Measurements from ENCODE around the gene ANKRD44. TPM values are rescaled to one million over a fixed set of nuclear protein-coding genes. Genes with fewer than 3 reads are reported as not detected.
A peak's percentile ranks its signal among the peaks of the same experiment; 100 is the strongest.
"Not testable (repeated sequence)": the region's sequence is repeated elsewhere in the genome, so short reads cannot be mapped to it uniquely, and the experiment has no call there.

ANKRD44 gene
- total RNA-seq, 2 experiments from 2014 or later, result 188 to 224 TPM

DNA sequence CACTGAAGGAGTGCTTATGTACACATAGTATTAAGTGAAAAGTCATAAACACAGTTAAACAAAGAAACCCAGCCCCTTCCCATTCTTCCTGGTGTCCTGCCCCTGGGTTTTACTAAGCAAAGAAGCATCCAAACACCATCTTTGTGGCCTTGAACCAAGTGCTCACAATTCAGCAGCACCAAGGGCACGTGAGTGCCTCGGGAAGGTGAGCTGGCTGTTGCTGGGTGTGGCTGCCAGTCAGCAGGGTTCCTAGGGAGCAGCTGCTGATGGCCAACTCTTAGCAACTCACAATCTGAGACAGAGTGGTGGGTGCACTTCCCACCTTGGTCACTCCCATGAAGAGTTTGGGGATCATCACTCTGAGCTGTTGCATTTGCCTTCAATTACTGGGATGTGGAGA lies 286.4 kb downstream of the ANKRD44 start:
- H3K4me1 Mint-ChIP-seq (ENCODE audit: low read depth), result peaks cover 8% of the 10 kb centered on the region
- no peaks in the 10 kb centered on the region for H3K9me3 Mint-ChIP-seq (ENCODE audit: insufficient read depth)
- ATAC-seq (no peak), DNase-seq (no peak)
- CTCF ChIA-PET, result interaction anchor here (1.1 kb wide), 1 partner anchor 10 kb away, joined by 4 read pairs; no protein-coding TSS in a partner anchor
- H3K36me3 Mint-ChIP-seq (ENCODE audit: low read depth), result peaks cover 79% of the 10 kb centered on the region
- POLR2A ChIA-PET, result no interaction called here
- H3K4me3 Mint-ChIP-seq, result no peak overlapping the region
- no peaks in the 10 kb centered on the region for H3K27me3 Mint-ChIP-seq (ENCODE audit: low read depth)
- H3K27ac Mint-ChIP-seq, result no peak overlapping the region

DNA sequence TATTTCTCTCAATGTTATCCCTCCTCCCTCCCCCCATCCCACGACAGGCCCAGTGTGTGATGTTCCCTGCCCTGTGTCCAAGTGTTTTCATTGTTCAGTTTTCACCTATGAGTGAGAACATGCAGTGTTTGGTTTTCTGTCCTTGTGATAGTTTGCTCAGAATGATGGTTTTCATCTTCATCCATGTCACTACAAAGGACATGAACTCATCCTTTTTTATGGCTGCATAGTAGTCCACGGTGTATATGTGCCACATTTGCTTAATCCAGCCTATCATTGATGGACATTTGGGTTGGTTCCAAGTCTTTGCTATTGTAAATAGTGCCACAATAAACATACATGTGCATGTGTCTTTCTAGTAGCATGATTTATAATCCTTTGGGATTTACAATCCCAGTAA lies 289.7 kb downstream of the ANKRD44 start:
- H3K4me1 Mint-ChIP-seq (ENCODE audit: low read depth); H3K27ac Mint-ChIP-seq; CTCF ChIA-PET; POLR2A ChIA-PET; H3K4me3 Mint-ChIP-seq; H3K9me3 Mint-ChIP-seq (ENCODE audit: insufficient read depth); ATAC-seq; H3K27me3 Mint-ChIP-seq (ENCODE audit: low read depth); DNase-seq: not testable (repeated sequence)
- peaks cover 70% of the 10 kb centered on the region for H3K36me3 Mint-ChIP-seq (ENCODE audit: low read depth)

DNA sequence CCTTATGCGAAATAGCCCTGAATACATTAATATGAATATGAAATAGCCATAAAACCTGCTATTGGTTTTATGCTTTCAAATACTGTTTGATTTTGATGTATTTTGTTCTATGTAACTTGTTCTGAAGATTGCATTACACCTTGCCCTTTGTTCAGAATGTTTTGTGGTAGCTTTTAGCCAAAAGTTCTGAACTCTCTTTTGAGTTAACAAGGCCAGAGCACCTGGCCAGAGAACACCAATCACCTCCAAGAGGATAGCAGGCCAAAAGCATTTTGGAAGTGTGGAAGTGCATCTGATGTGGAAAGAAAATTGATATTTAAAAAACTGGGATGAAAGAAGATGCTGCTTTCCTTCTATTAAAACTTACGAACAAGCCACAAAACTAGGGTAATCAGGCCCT lies 297.5 kb downstream of the ANKRD44 start:
- no peaks in the 10 kb centered on the region for H3K9me3 Mint-ChIP-seq (ENCODE audit: insufficient read depth)
- no peaks in the 10 kb centered on the region for H3K4me1 Mint-ChIP-seq (ENCODE audit: low read depth)
- H3K4me3 Mint-ChIP-seq, result no peak overlapping the region
- DNase-seq (no peak), ATAC-seq (no peak)
- ChIA-PET POLR2A (interaction anchor here (0.6 kb wide), 1 partner anchor 24 kb away, joined by 6 read pairs; no protein-coding TSS in a partner anchor), CTCF (interaction anchor here (1.5 to 2.4 kb wide), 3 partner anchors 10 to 32 kb away, joined by 3 to 9 read pairs (median 6); no protein-coding TSS in a partner anchor)
- H3K27me3 Mint-ChIP-seq (ENCODE audit: low read depth), result no peaks in the 10 kb centered on the region
- H3K36me3 Mint-ChIP-seq (ENCODE audit: low read depth), result peaks cover 51% of the 10 kb centered on the region
- H3K27ac Mint-ChIP-seq, result no peak overlapping the region

DNA sequence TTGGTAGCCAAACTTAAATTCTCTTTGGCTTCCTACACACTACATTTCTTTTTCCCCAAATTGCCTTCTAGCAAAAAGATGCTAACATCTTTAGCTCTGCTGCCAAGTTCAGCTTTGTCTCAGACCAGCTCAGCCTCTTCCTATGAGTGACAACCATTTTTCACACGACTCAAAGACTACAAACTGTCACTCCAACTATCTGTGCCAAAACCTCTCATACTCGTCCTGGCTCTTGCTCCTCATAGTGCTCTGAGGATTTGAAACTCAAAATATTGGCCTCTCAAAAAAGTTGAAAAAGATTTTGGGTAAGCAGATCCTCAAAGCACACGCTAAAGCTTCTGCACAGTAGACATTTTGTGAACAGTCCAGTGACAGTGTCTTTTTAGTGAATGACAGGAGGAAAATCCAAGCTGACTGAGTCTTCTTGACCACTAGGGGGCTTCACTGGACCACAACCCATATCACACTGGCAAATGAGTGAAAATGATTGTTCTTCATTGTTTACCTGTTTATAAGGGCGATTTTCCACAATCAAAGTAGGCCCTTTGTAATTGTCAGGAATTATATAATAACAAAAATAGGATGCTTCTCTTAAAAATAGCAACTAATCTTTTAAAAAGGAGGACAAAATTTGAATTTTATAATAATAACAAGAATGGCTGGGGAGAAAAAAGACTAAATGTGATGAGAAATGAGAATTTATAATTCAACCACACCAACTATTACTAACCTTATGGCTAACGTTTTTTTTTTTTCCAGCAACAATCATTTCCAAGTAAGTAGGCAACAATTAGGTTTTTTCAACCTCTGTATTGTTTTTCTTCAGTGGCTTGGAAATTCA lies 298.6 kb downstream of the ANKRD44 start:
- peak overlapping the region; percentile 7 for H3K27ac Mint-ChIP-seq
- ChIA-PET CTCF (interaction anchor here (0.8 to 2.4 kb wide), 18 partner anchors 8 to 366 kb away, joined by 3 to 9 read pairs (median 4); no protein-coding TSS in a partner anchor), POLR2A (interaction anchor here (0.6 to 0.9 kb wide), 2 partner anchors 18 to 421 kb away, joined by 3 to 4 read pairs; no protein-coding TSS in a partner anchor)
- H3K4me1 Mint-ChIP-seq (ENCODE audit: low read depth), result no peaks in the 10 kb centered on the region
- H3K27me3 Mint-ChIP-seq (ENCODE audit: low read depth), result no peaks in the 10 kb centered on the region
- H3K4me3 Mint-ChIP-seq, result no peak overlapping the region
- peaks cover 56% of the 10 kb centered on the region for H3K36me3 Mint-ChIP-seq (ENCODE audit: low read depth)
- peak; percentile 65 for ATAC-seq
- DNase-seq, result peak; percentile 48
- H3K9me3 Mint-ChIP-seq (ENCODE audit: insufficient read depth), result no peaks in the 10 kb centered on the region

DNA sequence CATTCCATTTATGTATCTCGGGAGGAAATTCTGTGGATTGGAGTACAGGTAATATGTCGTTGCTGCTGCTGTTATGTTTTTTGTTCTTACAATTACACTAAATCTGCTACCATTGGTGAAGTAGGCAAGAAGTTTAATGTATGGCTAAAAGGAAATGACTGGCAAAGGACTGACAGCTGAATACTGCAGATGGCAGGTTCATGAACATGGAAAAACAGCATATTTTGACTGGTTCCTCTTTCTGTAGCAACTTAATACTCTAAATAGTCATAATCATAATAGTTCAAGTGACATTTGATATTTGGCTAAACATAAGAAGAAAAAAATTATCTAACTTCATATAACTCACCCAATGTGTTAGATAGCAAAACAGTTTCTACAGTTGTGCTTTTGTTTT lies 299.6 kb downstream of the ANKRD44 start:
- H3K27ac Mint-ChIP-seq, result no peak overlapping the region

DNA sequence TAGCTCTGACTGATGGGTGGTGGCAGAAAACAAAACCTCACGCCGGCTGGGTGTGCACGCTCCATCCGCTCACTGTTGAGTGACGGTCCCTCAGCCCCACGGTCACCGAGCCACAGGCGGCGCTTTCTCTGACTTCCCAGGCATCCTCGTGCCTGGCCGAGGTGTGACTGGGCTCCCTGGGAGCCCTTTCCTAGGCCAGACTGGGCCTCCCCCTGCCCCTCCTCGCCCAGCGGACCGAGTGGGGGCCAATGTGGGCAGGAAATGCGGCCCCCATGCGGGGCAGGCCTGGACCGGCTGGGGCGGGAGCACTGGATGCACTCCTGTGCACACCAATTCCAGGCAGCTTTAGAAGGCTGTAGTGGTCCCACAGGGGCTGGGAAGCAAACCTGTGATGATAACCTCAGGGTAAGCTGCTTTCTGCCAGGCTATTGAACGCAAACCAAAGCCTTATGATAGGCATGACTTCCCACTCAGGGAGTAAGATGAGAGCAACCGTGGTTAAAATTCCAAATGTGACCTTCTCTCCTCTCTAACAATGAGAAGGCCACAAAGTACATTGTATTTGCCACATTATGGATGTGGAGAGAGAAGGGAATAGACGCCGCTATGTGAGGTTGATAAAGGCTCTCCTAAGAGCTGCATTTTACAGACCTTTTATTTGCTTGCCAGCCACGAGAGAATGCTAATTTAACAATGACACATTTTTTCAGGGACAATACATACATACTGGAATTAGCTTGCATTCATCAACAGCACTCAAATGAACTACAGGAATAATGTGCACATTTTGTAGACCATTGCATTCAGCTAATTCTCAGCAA lies 300.2 kb downstream of the ANKRD44 start:
- H3K4me3 Mint-ChIP-seq, result no peak overlapping the region
- POLR2A ChIA-PET, result no interaction called here

More for the DNA sequence above, 299.6 kb downstream of the ANKRD44 start:
- CTCF ChIA-PET, result interaction anchor here (0.8 to 2.4 kb wide), 15 partner anchors 8 to 367 kb away, joined by 3 to 9 read pairs (median 5); no protein-coding TSS in a partner anchor
- Mint-ChIP-seq H3K4me1 (ENCODE audit: low read depth) (no peaks in the 10 kb centered on the region), H3K27me3 (ENCODE audit: low read depth) (no peaks in the 10 kb centered on the region), H3K9me3 (ENCODE audit: insufficient read depth) (no peaks in the 10 kb centered on the region), H3K4me3 (no peak overlapping the region), H3K36me3 (ENCODE audit: low read depth) (peaks cover 61% of the 10 kb centered on the region)
- ATAC-seq (no peak), DNase-seq (no peak)
- POLR2A ChIA-PET, result no interaction called here

DNA sequence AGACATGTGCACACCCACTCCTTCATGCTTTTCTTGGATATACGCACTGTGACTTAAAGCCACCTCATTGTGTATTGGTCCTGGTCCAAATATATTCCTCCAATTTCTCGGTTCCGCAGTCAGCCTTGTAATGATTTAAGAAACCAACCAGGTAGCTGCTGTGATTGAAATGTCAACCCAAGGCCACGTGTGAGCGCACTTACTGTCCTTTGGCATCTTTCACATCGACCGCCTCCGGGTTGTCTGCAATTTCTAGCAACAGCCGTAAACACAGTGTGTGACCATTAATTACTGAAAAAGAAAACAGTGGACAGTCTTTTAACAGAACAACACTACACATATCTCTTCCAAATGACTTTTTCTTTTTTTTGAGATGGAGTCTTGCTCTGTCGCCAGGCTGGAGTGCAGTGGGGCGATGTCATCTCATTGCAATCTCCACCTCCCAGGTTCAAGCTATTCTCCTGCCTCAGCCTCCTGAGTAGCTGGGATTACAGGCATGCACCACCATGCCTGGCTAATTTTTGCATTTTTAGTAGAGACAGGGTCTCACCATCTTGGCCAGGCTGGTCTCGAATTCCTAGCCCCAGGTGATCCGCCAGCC lies 301.7 kb downstream of the ANKRD44 start:
- peaks cover 62% of the 10 kb centered on the region for H3K36me3 Mint-ChIP-seq (ENCODE audit: low read depth)
- POLR2A ChIA-PET, result interaction anchor here (0.6 kb wide), 1 partner anchor 37 kb away, joined by 3 read pairs; no protein-coding TSS in a partner anchor
- DNase-seq; CTCF ChIA-PET; H3K4me1 Mint-ChIP-seq (ENCODE audit: low read depth); H3K4me3 Mint-ChIP-seq; H3K27me3 Mint-ChIP-seq (ENCODE audit: low read depth); ATAC-seq; H3K9me3 Mint-ChIP-seq (ENCODE audit: insufficient read depth): not testable (repeated sequence)
- peak overlapping the region; percentile 27 for H3K27ac Mint-ChIP-seq

More for the DNA sequence above, 300.2 kb downstream of the ANKRD44 start:
- ATAC-seq, result no peak
- Mint-ChIP-seq H3K36me3 (ENCODE audit: low read depth) (peaks cover 59% of the 10 kb centered on the region), H3K4me1 (ENCODE audit: low read depth) (no peaks in the 10 kb centered on the region), H3K27ac (no peak overlapping the region), H3K9me3 (ENCODE audit: insufficient read depth) (no peaks in the 10 kb centered on the region), H3K27me3 (ENCODE audit: low read depth) (no peaks in the 10 kb centered on the region)
- no peak for DNase-seq
- CTCF ChIA-PET, result interaction anchor here (0.9 to 2.2 kb wide), 8 partner anchors 9 to 358 kb away, joined by 3 to 7 read pairs (median 5); no protein-coding TSS in a partner anchor

DNA sequence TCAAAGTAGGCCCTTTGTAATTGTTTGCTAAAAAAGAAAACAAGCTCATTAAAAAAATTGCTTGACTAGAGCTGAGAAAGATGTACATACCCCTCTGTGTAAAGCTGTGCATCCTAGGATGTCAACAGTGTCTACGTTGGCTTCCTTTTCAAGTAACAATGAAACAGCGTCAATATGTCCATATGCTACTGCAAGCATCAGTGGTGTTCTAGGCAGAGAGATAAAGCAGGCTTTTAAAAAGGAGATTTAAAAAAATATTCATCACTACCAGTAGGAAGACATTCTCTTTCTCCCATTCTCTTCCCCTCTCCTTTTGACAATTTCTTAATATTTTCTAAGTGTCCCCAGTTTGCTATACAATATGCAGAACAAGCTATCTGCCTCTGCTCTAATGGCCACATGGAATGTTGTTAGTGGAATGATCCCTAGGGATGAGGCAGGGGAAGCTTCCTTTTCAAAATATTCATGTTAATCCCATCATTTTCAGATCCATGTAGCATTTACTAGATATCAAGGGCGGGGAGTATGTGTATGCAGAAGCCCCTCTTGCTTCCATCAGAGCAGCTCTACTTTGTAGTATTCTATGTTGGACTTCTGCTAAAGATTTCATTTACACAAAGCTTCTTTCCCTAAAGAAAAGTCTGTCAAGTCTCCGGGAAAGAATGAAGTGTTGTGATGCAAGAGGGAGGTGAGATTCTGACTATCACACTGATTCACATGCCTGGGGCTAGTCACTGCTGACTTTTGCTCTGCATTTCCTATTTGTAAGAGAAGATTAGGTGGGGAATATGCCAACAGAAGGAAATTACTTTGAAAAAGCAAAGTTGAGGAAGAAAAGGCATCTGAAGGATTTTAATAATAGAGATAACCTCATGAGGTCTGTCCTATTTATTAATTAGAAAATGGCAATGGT lies 302.6 kb downstream of the ANKRD44 start:
- Mint-ChIP-seq H3K4me1 (ENCODE audit: low read depth) (no peaks in the 10 kb centered on the region), H3K9me3 (ENCODE audit: insufficient read depth) (no peaks in the 10 kb centered on the region), H3K27me3 (ENCODE audit: low read depth) (no peaks in the 10 kb centered on the region), H3K36me3 (ENCODE audit: low read depth) (peaks cover 62% of the 10 kb centered on the region), H3K27ac (no peak overlapping the region), H3K4me3 (no peak overlapping the region)
- DNase-seq (no peak), ATAC-seq (no peak)
- ChIA-PET CTCF (no interaction called here), POLR2A (no interaction called here)

DNA sequence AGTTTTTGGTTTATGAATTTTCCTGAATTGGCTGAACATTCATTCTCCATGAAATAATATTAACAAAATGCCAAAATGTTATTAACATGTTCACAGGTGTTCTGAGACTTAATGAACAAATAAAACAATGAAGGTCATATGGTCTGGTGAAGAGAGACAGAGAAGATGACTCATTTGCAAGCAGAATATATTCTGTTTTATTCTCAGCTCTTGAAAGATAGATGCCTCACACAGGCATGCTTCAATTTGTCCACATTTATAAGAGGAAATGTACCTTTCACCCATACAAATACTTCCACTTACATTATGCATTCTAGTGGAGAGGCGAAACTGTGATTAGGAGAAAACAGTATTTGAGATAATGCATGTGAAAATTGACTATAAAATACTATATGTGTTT lies 308.7 kb downstream of the ANKRD44 start:
- ATAC-seq (no peak), DNase-seq (no peak)
- H3K4me3 Mint-ChIP-seq, result no peak overlapping the region
- peaks cover 56% of the 10 kb centered on the region for H3K36me3 Mint-ChIP-seq (ENCODE audit: low read depth)
- ChIA-PET CTCF (interaction anchor here (0.6 to 3.2 kb wide), 2 partner anchors 9 to 10 kb away, joined by 3 to 9 read pairs; no protein-coding TSS in a partner anchor), POLR2A (no interaction called here)
- H3K4me1 Mint-ChIP-seq (ENCODE audit: low read depth), result no peaks in the 10 kb centered on the region
- H3K27ac Mint-ChIP-seq, result no peak overlapping the region
- no peaks in the 10 kb centered on the region for H3K9me3 Mint-ChIP-seq (ENCODE audit: insufficient read depth)
- H3K27me3 Mint-ChIP-seq (ENCODE audit: low read depth), result no peaks in the 10 kb centered on the region

DNA sequence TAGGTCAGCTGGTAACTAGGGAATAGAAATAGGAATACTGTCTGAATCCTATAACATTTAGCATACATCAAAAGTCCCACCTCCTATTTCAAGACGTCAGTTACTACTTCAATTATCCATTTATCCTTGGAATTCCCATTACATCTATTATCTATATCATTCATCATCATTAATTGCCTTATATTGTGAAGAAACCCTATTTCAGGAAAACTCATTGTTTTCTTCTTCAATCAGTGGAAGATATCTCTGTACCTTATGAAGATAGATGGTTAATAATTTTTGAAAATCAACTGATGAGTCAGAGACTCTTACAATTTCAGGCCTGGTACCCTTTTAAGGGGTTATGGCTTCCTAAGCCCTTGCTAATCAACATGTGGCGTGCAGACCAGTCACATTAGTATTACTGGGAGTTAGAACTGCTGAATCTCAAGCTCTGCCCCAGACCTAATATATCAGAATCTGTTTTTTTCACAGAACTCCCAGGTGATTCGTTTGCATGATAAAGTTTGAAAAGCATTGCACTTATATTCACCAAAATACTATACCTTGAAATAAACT lies 314.7 kb downstream of the ANKRD44 start:
- Mint-ChIP-seq H3K27me3 (ENCODE audit: low read depth) (no peaks in the 10 kb centered on the region), H3K27ac (no peak overlapping the region), H3K4me3 (no peak overlapping the region), H3K9me3 (ENCODE audit: insufficient read depth) (no peaks in the 10 kb centered on the region), H3K36me3 (ENCODE audit: low read depth) (peaks cover 67% of the 10 kb centered on the region), H3K4me1 (ENCODE audit: low read depth) (peaks cover 8% of the 10 kb centered on the region)
- ChIA-PET CTCF (interaction anchor here (0.6 kb wide), 1 partner anchor 42 kb away, joined by 3 read pairs; no protein-coding TSS in a partner anchor), POLR2A (no interaction called here)
- ATAC-seq (no peak), DNase-seq (no peak)

Data from activated CD8-positive, alpha-beta T cell treated with anti-CD3 and anti-CD28 coated beads, Interleukin-2, amount 10 ng/mL, durations not matched to agents 7 days and 5 days (primary cell).